HG03521 (cell line): ENCODE results near the gene ZFHX2.

Source experiments
- ATAC-seq: cut with Tn5 transposase; IDR thresholded peaks from one replicate; pipeline ENCODE4 v1.9.1; 2021; ENCODE audit warnings: mild to moderate bottlenecking, moderate library complexity; ENCODE audit not compliant: unreplicated experiment

Gene ZFHX2

GRCh38 chr14:23481362-23481970 is 70.1 kb downstream of the ZFHX2 start:
- ATAC-seq, result no peak

GRCh38 chr14:23478109-23478759 is 73.3 kb downstream of the ZFHX2 start:
- ATAC-seq, result no peak

- no peak for ATAC-seq
These were observed 80.6 kb downstream of the ZFHX2 start for GRCh38 chr14:23470947-23471346.
